ENCODE results near the gene DOK5.

Gene DOK5

DNA sequence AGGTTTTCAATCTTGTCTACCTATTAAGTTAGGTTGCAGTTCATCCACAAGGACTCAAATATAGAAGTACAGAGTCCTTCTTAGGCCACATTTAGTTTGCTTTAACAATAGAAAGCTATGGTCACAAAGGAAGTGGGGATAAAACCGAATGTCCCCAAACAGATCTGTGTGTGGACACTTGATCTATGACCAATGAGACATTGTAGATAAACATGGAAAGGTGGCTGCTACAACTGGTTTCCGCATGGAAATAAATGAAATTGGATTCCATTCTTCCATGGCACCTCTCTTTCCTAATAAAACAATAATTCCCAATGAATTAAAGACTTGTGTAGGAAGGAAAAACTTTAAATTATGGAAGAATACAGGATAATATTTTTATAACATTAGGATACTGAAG lies 20.4 kb upstream of the DOK5 start:
- Histone ChIP-seq H3K36me3 (ENCODE audit: control insufficient read depth, low read length) (no peaks in the 10 kb centered on the region), H3K4me2 (ENCODE audit: low read length) (no peak overlapping the region), H3K4me1 (ENCODE audit: control insufficient read depth, low read length) (no peaks in the 10 kb centered on the region), H3K27me3 (ENCODE audit: control insufficient read depth, low read length) (no peaks in the 10 kb centered on the region), H3F3A (ENCODE audit: control insufficient read depth, insufficient read depth) (no peaks in the 10 kb centered on the region), H3K9me2 (replicated peaks; ENCODE audit: control insufficient read depth, low read length) (no peaks in the 10 kb centered on the region), H4K20me1 (ENCODE audit: control insufficient read depth, insufficient read depth, low read depth, low read length) (no peaks in the 10 kb centered on the region), H3K4me3 (ENCODE audit: low read length) (no peak overlapping the region), H3K27ac (ENCODE audit: low read depth, low read length) (no peak overlapping the region), H3K9me3 (ENCODE audit: control insufficient read depth, insufficient read depth, low read length) (no peaks in the 10 kb centered on the region), H3K79me2 (ENCODE audit: control insufficient read depth, low read length) (no peaks in the 10 kb centered on the region)
- TF ChIP-seq EZH2phosphoT487 (IDR thresholded peaks at IDR 0.05; ENCODE audit: borderline replicate concordance, low read length), result no peak
- TF ChIP-seq, protein P1, sequence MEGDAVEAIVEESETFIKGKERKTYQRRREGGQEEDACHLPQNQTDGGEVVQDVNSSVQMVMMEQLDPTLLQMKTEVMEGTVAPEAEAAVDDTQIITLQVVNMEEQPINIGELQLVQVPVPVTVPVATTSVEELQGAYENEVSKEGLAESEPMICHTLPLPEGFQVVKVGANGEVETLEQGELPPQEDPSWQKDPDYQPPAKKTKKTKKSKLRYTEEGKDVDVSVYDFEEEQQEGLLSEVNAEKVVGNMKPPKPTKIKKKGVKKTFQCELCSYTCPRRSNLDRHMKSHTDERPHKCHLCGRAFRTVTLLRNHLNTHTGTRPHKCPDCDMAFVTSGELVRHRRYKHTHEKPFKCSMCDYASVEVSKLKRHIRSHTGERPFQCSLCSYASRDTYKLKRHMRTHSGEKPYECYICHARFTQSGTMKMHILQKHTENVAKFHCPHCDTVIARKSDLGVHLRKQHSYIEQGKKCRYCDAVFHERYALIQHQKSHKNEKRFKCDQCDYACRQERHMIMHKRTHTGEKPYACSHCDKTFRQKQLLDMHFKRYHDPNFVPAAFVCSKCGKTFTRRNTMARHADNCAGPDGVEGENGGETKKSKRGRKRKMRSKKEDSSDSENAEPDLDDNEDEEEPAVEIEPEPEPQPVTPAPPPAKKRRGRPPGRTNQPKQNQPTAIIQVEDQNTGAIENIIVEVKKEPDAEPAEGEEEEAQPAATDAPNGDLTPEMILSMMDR (IDR thresholded peaks at IDR 0.05; ENCODE audit: low read depth, low read length, poor library complexity, severe bottlenecking), result no peak

DNA sequence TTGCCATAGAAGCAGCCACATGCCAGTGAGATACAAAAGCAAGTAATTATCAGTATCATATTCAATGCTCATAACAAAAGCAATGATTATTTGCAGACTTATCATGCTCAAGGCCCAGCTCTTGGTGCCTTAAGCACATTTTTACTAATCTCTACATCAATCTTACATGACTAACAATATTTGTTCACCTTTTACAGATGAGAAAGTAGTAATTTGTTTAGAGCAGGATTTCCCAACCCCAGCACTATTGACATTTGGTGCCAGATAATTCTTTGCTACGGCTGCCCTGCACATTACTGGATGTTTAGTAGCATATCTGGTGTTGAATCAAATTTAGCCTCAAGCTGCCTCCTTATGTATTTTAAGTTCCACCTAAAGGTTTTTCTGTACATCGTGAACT lies 19.0 kb upstream of the DOK5 start:
- H3K9me2 ChIP-seq (replicated peaks; ENCODE audit: control insufficient read depth, low read length), result no peaks in the 10 kb centered on the region
- H3F3A ChIP-seq (ENCODE audit: control insufficient read depth, insufficient read depth), result no peaks in the 10 kb centered on the region
- H3K27ac ChIP-seq (ENCODE audit: low read depth, low read length), result no peak overlapping the region
- H4K20me1 ChIP-seq (ENCODE audit: control insufficient read depth, insufficient read depth, low read depth, low read length), result no peaks in the 10 kb centered on the region
- no peak overlapping the region for H3K4me2 ChIP-seq (ENCODE audit: low read length)
- no peaks in the 10 kb centered on the region for H3K9me3 ChIP-seq (ENCODE audit: control insufficient read depth, insufficient read depth, low read length)
- H3K4me3 ChIP-seq (ENCODE audit: low read length), result no peak overlapping the region
- no peaks in the 10 kb centered on the region for H3K79me2 ChIP-seq (ENCODE audit: control insufficient read depth, low read length)
- no peaks in the 10 kb centered on the region for H3K27me3 ChIP-seq (ENCODE audit: control insufficient read depth, low read length)
- H3K36me3 ChIP-seq (ENCODE audit: control insufficient read depth, low read length), result no peaks in the 10 kb centered on the region
- TF ChIP-seq, protein P1 (IDR thresholded peaks at IDR 0.05; ENCODE audit: low read depth, low read length, poor library complexity, severe bottlenecking), result no peak
- no peak for TF ChIP-seq EZH2phosphoT487 (IDR thresholded peaks at IDR 0.05; ENCODE audit: borderline replicate concordance, low read length)
- H3K4me1 ChIP-seq (ENCODE audit: control insufficient read depth, low read length), result no peaks in the 10 kb centered on the region

DNA sequence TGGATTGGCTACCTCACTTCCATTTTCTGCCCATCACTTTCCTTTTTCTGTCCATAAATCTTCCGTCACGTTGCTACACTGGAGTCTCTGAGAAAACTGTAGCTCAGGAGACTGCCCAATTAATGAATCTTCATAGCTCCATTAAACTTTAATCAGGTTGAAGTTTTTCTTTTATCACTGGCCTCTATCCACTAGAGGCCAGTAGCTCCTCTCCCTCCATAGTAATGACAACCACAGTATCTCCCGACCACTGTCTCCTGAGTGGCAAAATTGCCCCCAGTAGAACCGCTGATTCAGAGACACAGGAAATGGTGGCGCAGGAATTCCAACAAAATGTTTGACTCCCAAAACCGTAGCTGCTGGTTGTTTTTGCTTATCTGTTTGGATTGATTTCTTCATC lies 18.4 kb upstream of the DOK5 start:
- Histone ChIP-seq H3K4me2 (ENCODE audit: low read length) (no peak overlapping the region), H4K20me1 (ENCODE audit: control insufficient read depth, insufficient read depth, low read depth, low read length) (no peaks in the 10 kb centered on the region)

More for the DNA sequence above, 18.4 kb upstream of the DOK5 start:
- no peaks in the 10 kb centered on the region for H3F3A ChIP-seq (ENCODE audit: control insufficient read depth, insufficient read depth)
- H3K36me3 ChIP-seq (ENCODE audit: control insufficient read depth, low read length), result no peaks in the 10 kb centered on the region
- no peak overlapping the region for H3K27ac ChIP-seq (ENCODE audit: low read depth, low read length)
- H3K4me1 ChIP-seq (ENCODE audit: control insufficient read depth, low read length), result no peaks in the 10 kb centered on the region
- no peak for TF ChIP-seq EZH2phosphoT487 (IDR thresholded peaks at IDR 0.05; ENCODE audit: borderline replicate concordance, low read length)
- TF ChIP-seq, protein P1 (IDR thresholded peaks at IDR 0.05; ENCODE audit: low read depth, low read length, poor library complexity, severe bottlenecking), result no peak
- no peaks in the 10 kb centered on the region for H3K27me3 ChIP-seq (ENCODE audit: control insufficient read depth, low read length)
- no peaks in the 10 kb centered on the region for H3K9me3 ChIP-seq (ENCODE audit: control insufficient read depth, insufficient read depth, low read length)
- no peak overlapping the region for H3K4me3 ChIP-seq (ENCODE audit: low read length)
- no peaks in the 10 kb centered on the region for H3K79me2 ChIP-seq (ENCODE audit: control insufficient read depth, low read length)
- no peaks in the 10 kb centered on the region for H3K9me2 ChIP-seq (replicated peaks; ENCODE audit: control insufficient read depth, low read length)

Measured in DOHH2 (cell line).